GM19455 (cell line): Measurements from ENCODE around the gene UNC5B.
A peak's percentile ranks its signal among the peaks of the same experiment; 100 is the strongest.

Source experiments
- ATAC-seq: cut with Tn5 transposase; IDR thresholded peaks from one replicate; pipeline ENCODE4 v1.9.1; 2021; ENCODE audit not compliant: unreplicated experiment

UNC5B gene

GRCh38 chr10:71314028-71314693 is 101.8 kb downstream of the UNC5B start:
- ATAC-seq: no peak

DNA sequence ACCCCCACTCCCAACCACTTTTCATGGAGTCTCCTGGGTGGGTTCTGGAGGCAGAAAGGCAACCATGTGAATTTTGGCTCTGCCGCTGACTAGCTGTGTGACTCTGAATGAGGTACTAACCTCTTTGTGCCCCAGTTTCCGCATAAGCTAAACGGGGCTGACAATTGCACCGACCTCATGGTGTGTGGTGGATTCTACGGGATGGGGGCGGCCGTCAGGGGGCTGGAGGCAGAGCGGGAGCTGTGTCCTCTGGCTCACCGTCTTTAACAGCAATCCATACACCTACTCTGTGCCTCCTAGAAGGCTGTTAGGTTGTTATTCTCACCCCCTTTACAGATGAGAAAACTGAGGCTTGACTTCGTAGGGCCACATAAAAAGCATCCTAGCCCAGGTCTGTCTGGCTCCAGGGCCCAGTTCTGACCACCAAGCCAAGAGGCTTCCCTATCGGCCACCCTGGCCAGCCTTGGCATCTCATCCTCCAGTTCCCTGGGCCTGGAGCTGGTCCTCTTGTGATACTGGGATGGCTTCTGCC is 102.4 kb downstream of the UNC5B start:
- no peak for ATAC-seq

DNA sequence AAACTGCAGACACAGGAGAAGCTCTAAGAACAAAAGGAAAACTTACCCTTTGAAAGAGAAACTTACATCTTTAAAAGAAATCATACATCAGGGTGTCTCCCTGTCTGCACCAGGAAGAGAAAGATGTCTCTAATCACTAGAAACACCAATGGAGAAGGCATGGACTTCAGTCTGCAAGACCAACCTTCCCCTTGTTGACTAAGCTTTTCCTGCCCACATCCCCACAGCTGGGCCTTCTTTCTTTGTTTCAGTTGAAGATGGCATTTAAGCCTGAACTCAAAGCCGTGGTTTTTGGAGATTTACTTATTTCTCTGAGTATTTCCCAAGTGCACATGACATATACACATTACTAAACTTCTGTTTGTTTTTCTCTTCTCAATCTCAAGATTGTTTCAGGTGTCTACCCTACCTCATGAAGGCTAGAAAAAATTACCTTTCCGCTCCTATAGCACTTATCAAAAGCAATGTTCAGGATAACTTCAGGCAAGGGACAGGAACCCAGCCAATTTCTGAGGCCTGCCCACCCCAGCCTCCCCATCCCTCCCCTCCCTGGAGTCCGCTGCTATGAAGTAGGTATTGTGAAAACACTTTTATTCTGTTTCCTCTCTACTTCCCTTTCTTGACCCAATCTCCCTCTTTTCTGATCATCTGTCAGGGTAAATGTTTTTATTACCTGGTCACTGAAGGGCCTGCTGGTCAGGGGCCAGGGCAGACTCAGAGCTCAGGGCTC is 103.9 kb downstream of the UNC5B start:
- no peak for ATAC-seq

DNA sequence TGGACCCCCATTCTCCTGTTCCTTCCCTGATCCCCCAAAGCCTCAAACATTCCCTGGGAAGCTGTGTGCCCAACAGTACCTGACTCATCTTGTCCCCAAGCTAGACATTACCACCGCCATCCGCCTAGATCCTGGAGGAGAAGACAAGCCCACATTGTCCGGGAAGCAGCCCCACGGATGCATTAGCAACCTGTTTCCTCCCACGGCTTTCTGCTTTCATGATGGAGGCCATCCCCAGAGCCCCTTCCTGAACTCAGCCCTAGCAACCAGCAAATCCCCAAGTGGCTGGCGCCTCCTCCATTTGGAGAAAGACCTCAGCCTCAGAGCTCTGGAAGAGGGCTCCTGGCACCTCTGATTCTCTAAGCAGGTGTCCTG is 104.4 kb downstream of the UNC5B start:
- no peak for ATAC-seq

GRCh38 chr10:71317739-71318138 is 105.4 kb downstream of the UNC5B start:
- ATAC-seq: no peak

DNA sequence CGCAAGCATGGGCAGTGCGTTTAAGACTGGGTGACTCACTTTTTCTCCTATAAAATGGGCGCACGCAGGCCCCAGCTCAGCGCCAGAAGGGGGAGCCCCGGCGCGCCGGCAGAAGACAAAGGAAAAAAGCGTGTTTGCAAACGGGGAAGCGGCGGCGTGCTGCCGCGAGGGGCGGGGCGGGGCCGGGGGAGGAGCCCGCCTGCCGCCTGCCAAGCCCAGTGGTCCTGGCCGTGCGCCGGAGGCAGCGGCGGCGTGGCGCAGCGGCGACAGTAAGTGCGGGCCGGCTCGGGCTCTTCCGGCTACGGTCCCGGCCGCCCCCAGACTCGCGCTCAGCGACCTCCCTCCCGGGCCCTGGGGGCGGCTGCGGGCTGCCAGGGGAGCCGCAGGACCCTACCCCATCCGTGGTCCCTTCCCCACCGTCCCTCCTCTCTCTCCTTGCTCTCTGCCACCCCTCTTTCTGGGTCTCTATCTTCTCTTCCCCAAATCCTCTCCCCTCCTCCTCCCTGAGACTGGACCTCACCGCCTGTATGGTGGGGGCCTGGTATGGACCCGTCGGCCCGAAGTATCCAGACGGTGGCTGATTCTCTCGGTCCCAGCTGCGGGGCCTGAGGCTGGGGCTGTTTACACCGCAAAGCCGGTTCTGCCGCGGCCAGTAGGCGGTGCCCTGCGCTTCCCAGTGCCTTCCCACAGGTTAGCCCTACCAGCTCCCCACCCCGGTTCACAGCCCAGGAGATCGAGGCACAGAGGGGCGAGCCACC is 106.9 kb downstream of the UNC5B start, which contains the start of gene SLC29A3:
SLC29A3 (plus strand) TSS at position 218 of the 758 bp plus-strand sequence; CDS start at position 269, 51 bp downstream.
- peak; percentile 74 for ATAC-seq

GRCh38 chr10:71319800-71320392 is 107.5 kb downstream of the UNC5B start:
- ATAC-seq: peak; percentile 32

- ATAC-seq: no peak
These were observed 108.2 kb downstream of the UNC5B start for GRCh38 chr10:71320592-71320991.

DNA sequence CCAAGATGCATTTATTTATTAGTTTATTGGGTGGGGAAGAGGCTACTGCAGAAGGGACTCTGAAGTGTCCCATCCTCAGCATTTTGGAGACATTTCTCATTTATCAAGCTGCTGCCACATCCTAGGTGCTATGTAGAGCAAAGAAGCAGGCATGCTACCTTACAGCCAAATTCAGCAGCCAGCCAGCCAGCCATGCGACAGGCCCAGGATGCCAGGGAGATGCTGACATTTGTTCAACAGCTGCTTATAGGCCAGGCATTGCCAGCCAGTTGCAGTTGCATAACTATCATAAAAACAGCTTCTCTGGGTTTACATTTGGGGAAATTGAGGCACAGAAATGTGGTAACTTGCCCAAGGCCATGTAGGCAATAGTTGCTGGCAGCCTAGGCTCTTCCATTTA is 109.0 kb downstream of the UNC5B start:
- no peak for ATAC-seq

- ATAC-seq: no peak
These were observed 111.0 kb downstream of the UNC5B start for GRCh38 chr10:71323407-71323806.

GRCh38 chr10:71324743-71325142 is 112.4 kb downstream of the UNC5B start:
- ATAC-seq: no peak

GRCh38 chr10:71325267-71325666 is 112.9 kb downstream of the UNC5B start:
- no peak for ATAC-seq

DNA sequence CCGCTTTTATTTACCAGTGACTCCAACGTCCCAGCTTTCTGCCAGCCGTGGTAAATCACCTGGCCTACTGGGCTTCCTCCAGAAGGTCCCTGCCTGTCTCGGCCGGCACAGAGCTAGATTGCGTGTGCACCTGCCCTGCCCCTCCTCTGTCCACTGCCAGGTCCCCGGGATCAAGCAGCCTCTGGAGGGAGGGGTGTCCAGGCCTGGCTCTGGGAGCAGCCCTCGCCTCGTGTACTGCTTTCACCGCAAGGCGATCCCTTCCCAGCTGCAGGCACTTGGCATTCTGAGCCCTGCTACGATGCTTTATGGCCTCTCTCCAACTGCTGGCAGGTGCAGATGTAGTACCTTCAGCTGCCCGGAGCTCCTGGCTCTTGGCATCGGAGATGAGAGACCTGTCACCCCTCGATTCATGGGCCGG is 114.1 kb downstream of the UNC5B start:
- no peak for ATAC-seq

DNA sequence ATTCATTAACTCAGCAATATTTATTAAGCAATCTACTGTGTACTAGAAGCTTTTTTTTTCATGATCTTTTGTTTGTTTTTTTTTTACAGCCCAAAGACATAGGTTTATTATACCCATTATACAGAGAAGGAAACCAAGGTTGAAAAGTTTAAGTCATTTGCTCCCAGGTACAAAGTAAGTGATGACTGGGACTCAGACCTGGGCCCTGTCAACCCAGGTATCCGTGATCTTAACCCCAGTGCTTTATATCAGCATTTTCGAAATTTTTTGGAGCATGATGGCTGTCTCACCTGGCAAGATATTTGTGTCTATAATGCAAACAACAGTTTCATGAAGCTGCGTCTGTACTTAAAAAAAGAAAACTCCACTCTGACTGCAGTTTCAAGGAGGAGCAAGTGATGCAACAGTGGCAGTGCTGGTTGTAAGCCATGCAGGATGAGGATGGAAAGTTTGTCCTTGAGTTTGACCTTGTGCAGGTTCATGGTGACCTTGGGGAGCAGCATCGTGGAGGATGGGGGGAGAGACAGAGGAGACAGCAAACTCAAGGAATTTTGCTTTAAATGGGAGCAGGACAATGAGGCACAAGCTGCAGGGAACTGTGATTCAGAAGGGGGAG is 118.5 kb downstream of the UNC5B start:
- no peak for ATAC-seq

DNA sequence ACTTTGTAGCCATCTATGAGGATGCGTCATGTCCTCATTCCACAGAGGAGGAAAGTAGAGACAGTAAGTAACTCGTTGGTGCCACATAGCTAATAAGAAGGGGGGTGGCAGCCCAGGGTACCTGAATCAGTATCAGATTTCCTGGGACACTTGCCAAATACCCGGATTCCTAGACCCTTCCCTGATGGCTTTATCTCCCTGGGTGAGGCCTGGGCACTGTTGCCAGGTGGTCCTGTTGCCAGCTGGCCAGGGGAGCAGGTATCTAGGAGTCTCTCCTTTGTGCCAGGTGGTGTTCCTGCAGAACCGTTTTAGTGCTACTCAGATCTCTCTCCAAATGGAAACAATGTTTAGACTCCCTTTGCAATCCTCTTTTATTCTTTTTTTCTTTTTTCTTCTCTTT is 119.4 kb downstream of the UNC5B start:
- ATAC-seq: no peak

DNA sequence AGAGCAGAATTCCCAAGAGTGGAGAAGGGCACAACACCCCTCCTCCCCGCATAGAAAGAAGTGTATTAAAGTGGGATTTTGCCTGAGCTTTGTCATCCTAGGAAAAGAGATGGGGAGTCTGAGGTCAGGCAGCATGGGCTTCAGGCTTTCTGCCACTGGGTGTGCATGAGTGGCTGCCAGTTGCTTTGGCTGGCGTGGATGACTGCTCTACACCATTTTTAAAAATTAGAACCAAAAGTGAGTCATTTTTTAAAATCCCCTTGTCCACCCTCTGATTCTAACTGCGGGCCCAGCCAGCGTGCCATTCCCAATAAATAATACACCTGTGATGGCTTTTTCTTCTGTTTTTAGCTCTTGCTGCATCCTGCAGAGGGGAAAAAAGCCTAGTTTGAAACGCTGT is 120.1 kb downstream of the UNC5B start:
- no peak for ATAC-seq

DNA sequence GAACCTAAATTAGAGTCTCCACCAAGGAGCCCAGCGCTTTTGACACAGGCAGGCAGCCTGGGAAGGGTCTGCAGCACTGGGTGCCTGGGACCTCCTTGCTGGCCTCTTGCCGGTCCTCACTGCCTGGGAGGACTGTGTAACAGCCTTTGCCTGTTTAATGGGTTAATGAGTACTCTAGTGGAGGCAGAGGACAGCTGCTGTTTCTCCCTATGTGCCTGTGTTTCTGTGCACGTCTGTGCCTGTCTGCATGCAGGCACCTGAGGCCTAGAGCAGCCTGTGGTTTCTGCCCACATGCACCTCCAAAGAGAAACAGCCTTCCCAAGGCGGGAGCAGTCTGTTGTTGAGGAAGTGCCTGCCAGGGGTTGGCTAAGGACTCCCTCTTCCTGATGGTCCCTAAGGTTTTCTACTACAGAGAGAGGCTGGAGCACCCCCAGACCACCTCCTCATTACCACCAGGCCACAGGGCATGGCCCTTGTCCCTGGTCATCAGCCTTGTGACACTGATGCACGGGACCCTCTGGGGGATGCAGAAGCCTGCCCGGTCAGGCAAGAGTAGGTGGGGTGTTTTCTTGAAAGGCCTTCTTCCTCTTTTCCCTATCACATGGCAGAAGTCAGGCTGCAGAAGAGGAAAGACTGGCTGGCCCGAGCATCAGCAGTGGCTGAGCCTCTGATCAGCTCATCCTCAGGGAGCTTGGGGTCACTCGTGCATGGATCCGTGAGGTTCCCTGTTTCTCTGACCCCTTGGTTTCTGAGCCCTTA is 120.9 kb downstream of the UNC5B start:
- no peak for ATAC-seq

- no peak for ATAC-seq
These were observed 121.9 kb downstream of the UNC5B start for GRCh38 chr10:71334221-71334791.

DNA sequence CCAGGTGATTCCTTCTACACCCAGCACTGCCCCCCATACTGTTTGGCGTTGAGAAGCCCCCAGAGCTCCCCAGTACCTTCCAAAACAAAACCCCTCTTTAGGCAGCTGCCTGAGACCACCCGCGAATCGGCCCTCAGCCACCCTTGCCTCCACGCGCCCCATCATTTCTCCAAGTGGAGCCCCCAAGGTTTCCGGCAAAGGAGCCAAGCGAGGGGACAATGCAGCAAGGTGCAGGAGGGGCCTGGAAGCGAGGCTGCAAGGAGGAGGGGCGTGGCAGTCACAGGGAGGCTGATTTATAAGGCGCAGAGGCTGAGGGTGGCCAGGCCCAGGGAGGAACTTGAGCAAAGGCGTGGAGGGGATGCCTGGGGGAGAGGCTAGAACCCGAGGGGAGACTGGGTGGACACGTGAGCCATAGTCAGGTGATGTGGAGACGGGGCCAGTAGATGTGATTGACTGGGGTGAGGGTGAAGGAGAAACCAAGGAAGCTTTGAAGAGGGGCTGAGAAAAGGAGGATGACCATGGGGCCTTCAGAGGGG is 122.9 kb downstream of the UNC5B start:
- no peak for ATAC-seq
